Stimulated activated CD4-positive, alpha-beta T cell treated with anti-CD3 and anti-CD28 coated beads, Interleukin-2, amount 100 ng/mL, for 4 hours (primary cell): ENCODE data around the gene LCNL1.
A peak's percentile ranks its signal among the peaks of the same experiment; 100 is the strongest.
"Not testable (repeated sequence)": the region's sequence is repeated elsewhere in the genome, so short reads cannot be mapped to it uniquely, and the experiment has no call there.

Experiments
- DNase-seq: peaks from one replicate; pipeline ENCODE4 v3.0.0-alpha.2; 2020; ENCODE audit warnings: low read depth

The LCNL1 gene

GRCh38 chr9:137026384-137026783 is 43.6 kb downstream of the LCNL1 start:
- DNase-seq, result no peak

- DNase-seq, result no peak
Measured at GRCh38 chr9:137026828-137027227, 44.0 kb downstream of the LCNL1 start.

GRCh38 chr9:137027369-137028262 is 44.8 kb downstream of the LCNL1 start, which contains the start of gene ABCA2:
Gene ABCA2 (minus strand): TSS chr9:137028237. CDS start chr9:137028140, 97 bp downstream.
- DNase-seq, result no peak

- DNase-seq, result peak; percentile 47
Measured at GRCh38 chr9:137028263-137029057, 45.7 kb downstream of the LCNL1 start.

DNA sequence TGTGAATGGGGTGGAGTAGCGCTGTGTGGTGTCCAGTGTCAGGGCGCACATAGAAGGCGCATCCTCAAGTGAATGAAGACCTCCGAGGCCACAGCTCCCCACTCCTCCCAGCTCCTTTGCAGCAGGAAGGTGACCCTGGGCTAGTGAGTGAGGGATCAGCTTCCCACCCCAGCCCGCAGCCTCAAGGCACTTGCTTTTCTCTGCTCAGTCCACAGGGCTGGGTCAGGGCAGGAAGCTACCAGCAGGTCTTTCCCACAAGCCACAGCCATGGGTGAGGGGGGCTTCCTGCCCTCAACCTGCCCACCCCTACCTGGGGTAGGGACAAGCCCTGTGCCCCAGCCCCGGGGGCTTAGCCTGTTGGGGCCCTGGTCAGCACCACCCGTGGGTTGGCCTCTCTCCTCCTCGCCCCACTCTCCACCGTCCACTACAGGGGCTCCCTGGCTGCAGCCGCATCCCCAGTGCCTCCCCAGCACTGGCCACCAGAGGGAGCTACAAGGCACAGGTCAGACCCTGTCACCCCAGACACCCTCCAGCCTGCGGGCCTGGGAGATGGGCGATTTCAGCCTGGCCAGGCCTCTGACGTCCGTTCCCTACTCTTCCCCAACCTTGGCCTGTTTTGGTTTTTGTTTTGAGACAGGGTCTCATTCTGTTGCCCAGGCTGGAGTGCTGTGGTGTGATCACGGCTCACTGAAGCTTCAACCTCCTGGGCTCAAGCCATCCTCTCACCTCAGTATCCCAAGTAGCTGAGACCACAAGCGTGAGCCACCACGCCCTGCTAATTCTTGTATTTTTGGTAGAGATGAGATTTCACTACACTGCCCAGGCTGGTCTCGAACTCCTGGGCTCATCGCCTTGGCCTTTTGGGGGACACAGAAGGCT is 46.5 kb downstream of the LCNL1 start:
- DNase-seq, result peak; percentile 48

- DNase-seq, result no peak
Measured at GRCh38 chr9:137030006-137030405, 47.2 kb downstream of the LCNL1 start.

DNA sequence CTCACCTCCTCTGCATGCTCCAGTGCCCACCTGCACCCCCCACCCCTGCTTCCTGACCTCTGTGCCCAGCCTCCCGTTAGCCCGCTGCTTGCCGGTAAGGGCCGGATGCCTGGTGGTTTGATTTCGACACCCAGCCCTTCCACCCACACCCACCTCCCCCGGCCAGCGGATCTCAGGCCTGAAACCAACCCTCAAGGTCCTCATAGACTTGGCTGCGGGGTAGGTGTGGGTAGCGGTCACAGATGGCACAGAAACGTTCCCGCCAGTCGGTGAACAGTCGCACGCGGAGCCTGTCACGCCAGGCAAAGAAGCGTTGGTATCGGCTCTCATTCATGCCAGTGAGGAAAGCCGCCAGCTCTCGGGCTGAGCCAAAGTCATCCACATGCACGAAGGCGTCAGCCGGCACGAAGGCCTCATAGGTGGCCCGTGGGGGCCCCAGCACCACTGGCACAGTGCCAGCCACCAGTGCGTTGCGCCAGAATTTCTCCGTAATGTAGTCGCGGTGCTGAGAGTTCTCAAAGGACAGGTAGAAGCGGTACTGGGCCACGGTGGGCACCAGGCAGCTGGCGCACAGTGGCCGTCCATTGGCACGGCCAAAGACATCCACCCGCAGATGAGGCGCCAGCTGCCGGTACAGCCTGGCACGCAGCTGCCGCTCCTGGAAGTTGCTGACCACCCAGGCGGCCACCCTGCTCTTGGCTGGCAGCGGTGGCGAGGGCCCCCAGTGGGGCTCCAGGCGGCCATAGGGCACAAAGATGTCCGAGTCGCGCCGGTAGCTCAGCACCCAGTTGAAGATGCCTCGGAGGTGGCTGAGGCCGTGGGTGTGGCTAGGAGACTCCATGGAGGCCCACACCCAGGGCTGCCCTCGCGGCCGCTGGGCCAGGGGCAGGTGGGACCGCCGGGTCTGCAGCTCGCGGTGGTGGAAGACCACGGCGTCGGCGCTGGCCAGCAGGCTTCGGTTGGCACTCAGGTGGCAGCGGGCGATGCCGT is 48.0 kb downstream of the LCNL1 start:
- no peak for DNase-seq

DNA sequence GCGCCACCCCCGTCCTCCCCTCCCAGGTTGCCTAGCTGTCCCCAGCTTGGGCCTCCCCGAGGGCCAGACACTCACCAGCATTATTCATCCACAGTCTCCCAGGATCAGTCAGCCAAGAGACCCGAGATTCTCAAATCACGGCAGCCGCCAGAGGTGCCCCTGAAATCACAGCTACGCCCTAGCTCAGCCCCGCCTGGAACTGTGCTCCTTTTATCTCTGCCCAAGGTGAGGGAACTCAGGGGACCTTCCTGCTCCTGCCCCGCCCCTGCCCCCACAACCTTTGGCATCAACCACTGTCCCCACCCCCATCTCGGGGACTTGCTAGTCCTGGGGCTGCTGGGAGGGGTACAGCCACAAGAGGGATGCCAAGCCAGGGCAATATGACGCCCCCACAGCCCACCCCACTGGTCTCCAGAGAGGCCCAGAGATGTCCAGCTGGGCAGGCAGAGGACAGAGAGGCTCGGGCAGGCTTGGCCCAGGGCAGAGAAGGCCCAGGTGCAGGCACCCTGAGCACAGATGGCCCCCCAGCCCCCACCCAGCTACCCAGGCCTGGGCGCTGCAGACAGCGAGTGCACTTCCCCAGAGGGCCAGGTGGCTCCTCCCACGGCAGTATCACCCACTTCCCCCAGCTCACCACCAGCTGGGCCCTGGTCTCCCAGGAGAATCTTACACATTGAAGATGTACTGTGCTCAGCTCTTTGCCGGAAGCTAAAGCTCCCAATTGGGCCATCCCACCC is 49.3 kb downstream of the LCNL1 start, which contains the start of gene FUT7:
FUT7 (minus strand) TSS at position 185 of the 737 bp plus-strand sequence; CDS start at position 88, 97 bp downstream.
- DNase-seq, result no peak

GRCh38 chr9:137032858-137033257 is 50.1 kb downstream of the LCNL1 start:
- DNase-seq, result no peak

DNA sequence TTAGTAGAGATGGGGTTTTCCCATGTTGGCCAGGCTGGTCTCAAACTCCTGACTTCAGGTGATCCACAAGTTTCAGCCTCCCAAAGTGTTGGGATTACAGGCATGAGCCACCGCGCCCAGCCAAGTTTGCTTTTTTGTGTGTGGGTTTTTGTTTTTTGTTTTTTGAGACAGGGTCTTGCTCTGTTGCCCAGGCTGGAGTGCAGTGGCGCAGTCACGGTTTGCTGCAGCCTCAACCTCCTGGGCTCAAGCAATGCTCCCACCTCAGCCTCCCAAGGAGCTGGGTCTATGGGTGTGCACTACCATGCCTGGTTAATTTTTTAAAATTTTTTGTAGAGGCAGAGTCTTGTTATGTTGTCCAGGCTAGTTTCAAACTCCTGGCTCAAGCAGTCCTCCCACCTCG is 50.7 kb downstream of the LCNL1 start:
- DNase-seq, result not testable (repeated sequence)

DNA sequence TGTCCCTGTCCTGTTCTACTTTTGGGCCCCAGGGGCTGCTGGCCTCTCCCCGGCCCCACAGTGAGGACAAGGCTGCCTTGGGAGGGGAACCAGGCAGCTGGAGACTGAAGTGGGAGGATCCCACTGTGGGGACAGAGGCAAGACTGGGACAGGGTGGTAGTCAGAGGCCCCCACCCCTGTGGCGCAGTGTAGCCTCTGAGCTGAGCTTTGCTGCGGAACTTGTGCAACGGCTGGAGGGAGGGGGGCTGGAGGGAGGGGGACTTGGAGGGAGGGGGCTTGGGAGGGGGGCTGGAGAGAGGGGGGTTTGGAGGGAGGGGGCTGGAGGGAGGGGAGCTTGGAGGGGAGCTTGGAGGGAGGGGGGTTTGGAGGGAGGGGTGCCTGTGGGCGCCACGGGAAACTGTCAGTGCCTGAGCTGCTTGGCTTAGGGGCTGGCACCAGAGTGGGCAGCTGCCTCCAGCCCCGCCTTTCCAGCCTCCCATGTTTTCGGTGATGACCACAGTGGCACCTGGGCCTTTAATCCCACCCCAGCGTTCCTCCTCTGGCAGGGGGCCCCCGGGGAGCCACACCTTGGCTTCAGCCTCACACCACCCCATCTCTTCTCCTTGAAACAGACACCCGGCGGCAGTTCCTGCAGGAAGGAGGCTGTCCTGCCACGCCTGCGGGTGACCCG is 51.4 kb downstream of the LCNL1 start:
- DNase-seq, result no peak

DNA sequence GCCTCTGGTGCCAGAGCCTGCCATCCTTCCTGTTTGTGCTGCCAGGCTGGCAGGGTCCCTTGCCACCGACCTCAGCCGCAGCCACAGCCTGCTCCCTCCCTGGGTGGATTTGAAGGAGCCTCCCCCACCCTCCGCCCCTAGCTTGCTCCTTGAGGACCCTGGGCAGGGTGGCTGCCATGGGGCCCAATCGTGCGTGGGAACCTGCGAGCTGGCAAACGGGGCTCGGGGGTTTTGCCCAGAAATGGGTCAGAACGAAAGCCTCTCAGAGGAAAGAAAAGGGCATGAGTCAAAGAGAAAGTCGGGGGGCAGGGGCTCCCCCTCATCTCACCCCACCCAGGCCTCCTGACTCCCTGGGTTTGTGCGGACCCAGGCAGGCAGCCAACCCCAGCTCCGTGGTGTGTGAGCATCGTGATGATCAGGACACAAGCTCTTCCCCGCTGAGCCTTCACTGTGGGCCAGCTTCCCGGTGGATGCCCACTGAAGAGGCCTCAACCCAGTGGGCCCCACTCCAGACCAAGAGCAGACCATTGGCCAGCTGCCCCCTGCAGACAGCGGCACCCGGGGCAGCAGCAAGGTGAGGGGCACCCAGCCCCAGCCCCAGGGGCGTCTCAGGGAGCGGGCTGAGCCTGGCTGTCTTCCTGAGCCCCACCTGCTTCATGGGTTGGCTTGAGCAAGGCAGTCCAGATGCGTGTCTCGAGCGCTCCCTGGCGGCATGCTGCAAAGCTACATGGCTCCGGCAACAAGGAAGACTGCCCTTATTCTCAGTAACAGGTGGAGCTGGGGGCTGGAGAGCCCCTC is 52.1 kb downstream of the LCNL1 start:
- peak; percentile 77 for DNase-seq
